ENCODE data around the gene GSTA5.

DNA sequence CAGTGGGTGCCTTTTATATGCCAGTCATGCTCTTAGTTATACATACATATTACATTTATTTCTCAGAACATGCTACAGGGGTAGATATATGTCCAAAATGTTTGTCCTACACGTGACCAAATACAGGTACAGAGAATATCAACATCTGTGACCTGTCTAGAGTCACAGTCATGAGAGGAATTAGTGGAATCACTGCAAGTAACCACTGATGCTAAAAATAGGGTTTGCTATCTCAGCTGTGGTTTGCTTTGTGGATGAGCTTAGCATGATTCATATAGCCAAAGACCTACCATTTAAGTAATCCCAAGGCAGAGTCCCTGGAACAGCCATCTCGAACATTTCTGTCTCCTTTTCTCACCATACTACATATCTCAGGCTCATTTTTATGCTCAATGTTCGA lies 36.6 kb upstream of the GSTA5 start:
- TF ChIP-seq, protein P1, sequence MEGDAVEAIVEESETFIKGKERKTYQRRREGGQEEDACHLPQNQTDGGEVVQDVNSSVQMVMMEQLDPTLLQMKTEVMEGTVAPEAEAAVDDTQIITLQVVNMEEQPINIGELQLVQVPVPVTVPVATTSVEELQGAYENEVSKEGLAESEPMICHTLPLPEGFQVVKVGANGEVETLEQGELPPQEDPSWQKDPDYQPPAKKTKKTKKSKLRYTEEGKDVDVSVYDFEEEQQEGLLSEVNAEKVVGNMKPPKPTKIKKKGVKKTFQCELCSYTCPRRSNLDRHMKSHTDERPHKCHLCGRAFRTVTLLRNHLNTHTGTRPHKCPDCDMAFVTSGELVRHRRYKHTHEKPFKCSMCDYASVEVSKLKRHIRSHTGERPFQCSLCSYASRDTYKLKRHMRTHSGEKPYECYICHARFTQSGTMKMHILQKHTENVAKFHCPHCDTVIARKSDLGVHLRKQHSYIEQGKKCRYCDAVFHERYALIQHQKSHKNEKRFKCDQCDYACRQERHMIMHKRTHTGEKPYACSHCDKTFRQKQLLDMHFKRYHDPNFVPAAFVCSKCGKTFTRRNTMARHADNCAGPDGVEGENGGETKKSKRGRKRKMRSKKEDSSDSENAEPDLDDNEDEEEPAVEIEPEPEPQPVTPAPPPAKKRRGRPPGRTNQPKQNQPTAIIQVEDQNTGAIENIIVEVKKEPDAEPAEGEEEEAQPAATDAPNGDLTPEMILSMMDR (IDR thresholded peaks at IDR 0.05): no peak
- TF ChIP-seq POLR2A (IDR thresholded peaks at IDR 0.05) (no peak), EP300 (IDR thresholded peaks at IDR 0.05) (no peak)

Data from ovary (tissue), 3 donors.